GM21526 (cell line): ENCODE measurements around the gene KRTAP10-1.
"Not testable (repeated sequence)": the region's sequence is repeated elsewhere in the genome, so short reads cannot be mapped to it uniquely, and the experiment has no call there.

ENCODE experiments used
- ATAC-seq: cut with Tn5 transposase; IDR thresholded peaks from one replicate; pipeline ENCODE4 v1.9.1; 2021; ENCODE audit warnings: moderate library complexity; ENCODE audit not compliant: unreplicated experiment, low FRiP score

KRTAP10-1 gene, protein sequence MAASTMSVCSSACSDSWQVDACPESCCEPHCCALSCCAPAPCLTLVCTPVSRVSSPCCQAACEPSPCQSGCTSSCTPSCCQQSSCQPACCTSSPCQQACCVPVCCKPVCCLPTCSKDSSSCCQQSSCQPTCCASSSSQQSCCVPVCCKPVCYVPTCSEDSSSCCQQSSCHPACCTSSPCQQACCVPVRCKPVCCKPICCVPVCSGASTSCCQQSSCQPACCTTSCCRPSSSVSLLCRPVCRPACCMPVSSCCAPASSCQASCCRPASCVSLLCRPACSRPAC

DNA sequence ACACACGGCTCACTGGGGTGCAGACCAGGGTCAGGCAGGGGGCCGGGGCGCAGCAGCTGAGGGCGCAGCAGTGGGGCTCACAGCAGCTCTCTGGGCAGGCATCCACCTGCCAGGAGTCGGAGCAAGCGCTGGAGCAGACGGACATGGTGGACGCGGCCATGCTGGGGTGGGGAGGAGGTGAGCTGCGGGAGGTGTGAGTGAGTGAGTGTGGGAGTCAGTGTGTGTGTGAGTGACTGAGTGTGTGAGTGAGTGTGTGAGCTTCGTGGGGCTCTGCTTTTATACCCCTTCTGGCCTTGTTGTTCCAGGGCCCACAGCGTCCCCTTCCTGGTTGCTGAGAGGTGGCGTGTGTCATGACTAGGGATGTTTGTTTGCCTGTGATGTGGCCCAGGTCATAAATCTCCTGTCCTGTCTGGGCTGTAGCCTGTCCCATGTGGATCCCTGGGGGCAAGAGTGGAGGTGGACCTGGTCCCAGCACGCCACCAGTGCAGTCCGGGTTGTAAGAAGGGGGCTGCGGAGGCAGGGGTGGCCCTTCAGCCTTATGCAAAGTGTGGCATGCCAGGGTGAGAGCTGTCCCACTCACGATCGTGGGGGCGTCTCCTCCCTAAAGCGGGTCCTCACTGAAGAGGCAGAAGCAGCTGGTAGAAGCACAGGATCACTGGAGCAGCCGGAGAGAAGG, at the start of gene KRTAP10-1:
Gene KRTAP10-1, minus strand, starts transcription at position 205 of the 676 bp plus-strand sequence. Its CDS starts 45 bp downstream, at position 160.
- no peak for ATAC-seq

DNA sequence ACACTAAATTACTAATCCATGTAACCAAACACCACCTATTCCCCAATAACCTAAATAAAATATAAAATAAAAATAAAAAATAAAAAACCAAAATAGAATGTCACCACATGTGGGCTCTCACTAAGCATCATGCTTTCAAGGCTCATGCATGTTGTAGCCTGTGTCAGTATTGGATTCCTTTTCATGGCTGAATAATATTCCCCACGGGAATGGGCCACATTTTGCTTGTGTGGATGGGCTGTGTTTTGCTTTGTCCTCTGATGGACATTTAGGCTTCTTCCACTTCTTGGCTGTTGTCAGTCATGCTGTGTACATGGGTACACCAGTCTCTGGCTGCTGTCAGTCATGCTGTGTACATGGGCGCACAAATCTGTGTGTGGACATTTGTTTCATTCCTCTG, 49.1 kb upstream of the KRTAP10-1 start:
- no peak for ATAC-seq

DNA sequence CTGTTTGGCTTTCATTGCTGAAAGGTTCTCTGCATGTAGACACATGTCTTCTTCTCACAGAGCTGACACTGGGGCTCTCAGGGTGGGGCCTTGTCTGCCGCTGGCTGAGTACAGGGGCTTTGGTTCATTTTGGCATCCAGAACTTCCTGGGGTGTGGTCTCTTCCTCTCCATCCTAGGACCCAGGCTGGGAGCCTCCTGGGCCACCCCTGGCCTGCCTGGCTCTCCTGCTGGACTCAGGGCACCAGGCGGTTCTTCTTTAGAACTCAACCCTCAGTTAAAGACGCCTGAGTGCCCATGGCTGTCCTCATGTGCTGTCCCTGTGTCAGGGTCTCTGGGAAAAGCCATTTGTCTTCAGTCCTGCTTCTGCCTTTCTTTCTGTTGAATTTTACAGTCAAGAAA, 45.9 kb upstream of the KRTAP10-1 start:
- no peak for ATAC-seq

DNA sequence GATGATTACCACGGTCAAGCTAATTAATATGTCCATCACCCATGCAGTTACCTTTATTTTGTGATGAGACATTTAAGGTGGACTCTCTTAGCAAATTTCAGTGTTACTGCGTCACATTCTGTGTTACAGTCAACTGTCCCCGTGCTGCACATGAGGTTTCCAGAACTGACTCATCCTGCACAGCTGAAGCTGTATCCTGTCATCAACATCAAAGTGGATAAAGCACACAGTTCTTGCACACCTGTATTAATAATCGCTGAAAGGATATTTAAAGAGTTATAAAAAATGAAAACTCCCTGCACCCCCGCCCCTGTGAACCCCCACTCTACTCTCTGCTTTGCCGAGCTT, 43.8 kb upstream of the KRTAP10-1 start:
- ATAC-seq = no peak

DNA sequence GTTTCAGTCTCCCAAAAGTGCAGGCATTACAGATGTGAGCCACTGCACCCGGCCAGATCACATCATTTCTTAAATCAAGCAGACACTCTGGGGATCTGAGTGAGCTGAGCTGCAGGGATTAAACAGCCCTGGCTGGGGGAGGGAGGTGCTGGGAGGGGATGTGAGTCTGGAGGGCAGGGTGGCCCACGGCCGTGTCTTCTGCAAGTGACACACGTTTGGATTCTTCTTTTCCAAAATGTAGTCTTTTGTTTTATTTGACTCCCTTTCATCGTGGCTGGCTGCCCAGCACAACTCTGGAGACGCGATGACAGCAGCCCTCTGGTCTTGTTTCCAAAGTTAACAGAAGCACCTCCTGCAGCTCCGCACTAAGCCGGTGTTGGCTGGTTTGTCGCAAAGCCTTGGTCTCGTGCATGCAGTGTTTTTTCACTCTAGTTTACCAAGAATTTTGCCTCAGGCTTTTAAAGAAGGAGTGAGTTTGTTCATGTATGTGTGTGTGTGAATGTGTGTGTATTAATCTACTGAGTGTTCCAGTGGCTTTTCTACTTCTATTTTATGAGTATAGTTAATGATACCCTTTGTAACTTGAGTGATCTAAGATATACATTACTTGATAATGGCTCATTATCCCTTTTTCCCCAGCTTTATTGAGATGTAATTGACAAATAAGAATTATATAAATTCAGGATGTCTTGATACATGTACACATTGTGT, 43.2 kb upstream of the KRTAP10-1 start:
- no peak for ATAC-seq

DNA sequence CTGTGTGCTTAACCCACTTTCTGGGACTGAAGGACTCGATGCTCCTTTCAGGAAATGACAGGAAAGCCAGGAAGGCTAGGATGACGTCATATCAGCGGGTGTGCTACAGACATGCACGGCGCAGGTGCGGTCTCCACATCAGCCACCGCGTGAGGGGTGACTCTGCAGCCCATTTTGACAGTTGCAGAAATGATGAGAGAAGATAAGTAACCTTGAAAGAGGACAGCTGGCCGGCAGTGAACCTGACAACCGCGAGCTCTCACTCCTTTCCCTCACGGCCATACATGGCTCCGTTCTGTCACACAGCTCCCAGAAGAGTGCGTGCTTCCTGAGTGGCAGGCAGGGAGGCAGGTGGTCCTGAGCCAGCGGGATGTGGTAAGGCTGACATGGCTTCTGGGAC, 42.1 kb upstream of the KRTAP10-1 start:
- ATAC-seq = no peak

DNA sequence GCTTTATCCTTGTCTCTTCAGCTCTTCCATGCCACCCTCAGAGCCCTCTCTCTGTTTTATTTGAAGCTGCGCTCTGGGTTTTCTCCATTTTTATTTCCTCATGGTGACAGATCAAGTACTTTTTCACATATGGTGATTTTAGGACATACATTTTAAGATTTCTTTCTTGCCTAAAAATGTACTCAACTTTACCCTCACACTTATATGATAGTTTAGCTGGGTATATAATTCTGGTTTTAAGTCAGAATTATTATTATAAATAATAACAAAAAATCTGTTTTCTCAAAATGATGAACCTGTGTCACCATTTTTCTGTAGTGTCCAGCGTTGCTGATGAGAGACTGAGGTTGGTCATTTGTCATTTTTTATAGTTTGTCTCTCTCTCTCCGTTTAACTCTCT, 41.2 kb upstream of the KRTAP10-1 start:
- no peak for ATAC-seq

DNA sequence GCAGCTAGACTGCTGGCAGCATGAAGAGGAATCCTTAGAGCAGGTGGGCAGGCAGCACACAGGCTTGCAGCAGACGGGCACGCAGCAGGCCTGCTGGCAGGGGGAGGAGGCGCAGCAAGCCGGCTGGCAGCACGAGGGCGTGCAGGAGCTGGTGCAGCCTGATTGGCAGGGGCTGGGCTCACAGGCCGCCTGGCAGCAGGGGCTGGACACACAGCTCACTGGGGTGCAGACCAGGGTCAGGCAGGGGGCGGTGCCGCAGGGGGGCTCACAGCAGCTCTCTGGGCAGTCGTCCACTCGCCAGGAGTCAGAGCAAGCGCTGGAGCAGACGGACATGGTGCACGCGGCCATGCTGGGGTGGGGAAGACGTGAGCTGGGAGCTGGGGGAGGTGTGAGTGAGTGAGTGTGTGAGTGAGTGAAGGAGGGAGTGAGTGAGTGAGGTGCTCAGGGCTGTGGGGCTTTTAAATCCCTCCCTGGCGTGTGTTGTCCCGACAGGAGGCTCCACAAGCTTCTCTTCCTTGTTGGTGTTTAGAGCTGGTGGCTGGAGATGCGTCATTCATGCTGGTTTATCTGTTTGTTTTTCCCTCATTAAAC, 40.3 kb upstream of the KRTAP10-1 start, which contains the start of gene KRTAP10-5:
Gene KRTAP10-5, minus strand, starts transcription at position 374 of the 591 bp plus-strand sequence. Its CDS starts 26 bp downstream, at position 348.
- not testable (repeated sequence) for ATAC-seq

DNA sequence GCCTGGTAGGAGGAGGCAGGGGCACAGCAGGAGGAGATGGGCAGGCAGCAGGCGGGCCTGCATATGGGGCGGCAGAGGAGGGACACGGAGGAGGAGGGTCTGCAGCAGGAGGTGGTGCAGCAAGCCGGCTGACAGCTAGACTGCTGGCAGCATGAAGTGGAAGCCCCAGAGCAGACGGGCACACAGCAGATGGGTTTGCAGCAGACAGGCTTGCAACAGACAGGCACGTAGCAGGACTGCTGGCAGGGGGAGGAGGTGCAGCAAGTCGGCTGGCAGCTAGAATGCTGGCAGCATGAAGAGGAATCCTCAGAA, 39.8 kb upstream of the KRTAP10-1 start:
- ATAC-seq = no peak

DNA sequence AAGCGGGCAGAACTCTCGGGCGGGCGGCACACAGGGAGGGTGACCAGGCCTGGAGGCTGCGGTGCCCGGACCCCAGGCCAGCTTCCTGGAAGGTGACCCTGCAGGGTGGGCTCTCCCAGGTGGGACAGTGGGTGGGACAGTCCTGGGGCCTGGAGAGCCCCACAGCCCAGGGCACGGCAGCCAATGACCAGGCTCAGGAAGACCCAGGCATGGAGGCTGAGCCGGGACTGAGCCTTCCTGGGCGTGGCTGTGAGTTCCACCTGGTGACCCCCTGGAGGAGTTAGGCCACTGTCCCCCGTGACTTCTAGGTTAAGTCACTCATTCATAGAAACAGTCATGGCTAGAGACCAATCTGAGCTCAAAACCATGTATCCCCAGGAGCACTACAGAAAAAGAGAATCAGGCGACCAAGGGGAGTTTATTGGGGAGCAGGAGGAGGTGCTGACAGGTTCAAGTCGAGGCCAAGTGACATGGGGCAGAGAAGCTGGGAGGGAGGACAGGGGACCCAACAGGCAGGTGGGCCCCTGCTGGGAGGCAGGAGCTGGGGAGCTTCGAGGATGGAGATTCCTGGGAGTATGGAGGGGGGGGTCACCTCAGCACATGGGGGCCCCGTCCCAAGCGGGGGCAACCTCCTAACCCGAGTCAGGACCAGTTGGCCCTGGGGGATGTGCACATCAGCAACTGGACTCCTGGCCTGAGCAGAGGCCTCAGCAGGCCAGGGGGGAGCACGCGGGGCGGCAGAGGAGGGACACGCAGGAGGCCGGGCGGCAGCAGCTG, 39.2 kb upstream of the KRTAP10-1 start:
- ATAC-seq = no peak

DNA sequence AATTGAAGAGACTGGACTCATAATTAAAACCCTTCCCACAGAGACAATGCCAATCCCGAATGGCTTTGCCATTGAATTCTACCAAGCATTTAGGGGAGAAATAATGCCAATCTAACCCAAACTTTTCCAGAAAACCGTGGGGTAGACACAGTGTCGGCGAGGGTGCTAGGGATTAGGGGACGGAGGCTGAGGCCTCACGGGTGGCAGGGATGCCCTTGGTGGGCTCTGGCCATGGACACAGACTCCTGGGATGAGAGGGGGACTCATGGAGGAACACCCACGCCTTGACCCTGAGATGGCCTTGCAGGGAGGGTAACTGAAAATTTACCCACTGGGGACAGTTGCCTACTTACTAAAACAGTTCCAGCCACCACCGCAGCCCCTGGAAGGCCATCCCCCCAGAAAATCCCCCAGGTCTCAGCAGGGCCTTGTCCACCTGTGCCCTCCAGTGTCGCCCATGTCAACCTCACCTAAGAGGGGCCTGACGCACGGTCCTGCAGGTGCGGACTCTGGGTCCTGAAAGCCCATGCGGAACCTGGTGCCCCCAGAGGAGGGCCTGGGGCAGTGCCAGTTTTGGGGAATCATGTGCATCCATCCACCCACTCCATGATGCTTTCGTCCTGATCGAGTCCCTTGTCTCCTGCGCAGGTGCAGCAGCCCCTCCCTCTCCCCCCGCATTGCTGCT, 38.5 kb upstream of the KRTAP10-1 start:
- ATAC-seq = no peak

DNA sequence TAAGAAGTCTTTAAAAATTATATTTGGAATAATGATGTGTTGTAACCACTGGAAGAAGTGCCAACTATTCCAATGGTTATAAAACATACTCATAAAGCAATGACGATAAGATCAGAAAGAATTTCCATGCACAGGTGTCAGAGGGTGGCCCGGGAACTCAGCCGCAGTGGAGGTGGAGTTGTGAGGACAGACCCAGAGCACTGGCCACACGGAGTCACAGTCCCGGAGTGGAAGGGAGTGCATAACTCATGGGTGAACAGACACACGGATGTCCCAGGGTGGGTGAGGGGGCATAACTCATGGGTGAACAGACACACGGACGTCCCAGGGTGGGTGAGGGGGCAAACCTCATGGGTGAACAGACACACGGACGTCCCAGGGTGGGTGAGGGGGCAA, 36.0 kb upstream of the KRTAP10-1 start:
- ATAC-seq = no peak

DNA sequence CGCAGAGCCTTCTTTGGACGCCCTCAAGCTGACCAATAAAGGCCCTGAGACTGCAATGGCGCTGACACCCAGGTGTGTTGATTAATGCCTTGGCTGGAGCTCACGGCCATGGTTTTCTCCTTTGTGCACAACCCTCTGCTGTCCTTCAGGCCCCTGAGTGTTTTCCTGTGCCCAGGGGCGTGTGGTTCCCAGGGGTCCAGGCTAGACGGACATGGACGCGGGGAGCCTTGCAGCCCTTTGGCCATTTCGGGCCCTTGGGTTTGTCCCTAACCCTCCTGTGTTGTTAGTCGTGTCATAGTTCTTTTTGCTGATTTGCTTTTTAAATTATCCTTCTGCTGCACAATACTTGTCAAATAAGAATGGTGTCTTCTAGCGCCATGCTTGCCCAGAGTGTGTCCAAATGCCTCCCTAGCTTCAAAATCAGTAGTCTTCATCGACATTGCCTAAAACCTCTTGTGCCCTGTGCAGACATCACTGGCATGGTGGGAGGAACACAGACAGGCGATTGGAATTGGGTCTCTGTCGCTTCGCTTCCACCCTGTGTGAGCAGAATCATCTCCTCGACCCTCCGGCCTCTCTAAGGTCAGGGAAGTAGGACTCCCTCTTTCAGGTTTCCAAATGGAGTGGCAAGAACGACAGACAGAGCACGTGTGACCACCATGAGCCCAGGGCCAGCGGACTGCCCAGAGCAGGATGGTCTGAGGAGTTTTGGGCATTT, 35.5 kb upstream of the KRTAP10-1 start:
- ATAC-seq = no peak

DNA sequence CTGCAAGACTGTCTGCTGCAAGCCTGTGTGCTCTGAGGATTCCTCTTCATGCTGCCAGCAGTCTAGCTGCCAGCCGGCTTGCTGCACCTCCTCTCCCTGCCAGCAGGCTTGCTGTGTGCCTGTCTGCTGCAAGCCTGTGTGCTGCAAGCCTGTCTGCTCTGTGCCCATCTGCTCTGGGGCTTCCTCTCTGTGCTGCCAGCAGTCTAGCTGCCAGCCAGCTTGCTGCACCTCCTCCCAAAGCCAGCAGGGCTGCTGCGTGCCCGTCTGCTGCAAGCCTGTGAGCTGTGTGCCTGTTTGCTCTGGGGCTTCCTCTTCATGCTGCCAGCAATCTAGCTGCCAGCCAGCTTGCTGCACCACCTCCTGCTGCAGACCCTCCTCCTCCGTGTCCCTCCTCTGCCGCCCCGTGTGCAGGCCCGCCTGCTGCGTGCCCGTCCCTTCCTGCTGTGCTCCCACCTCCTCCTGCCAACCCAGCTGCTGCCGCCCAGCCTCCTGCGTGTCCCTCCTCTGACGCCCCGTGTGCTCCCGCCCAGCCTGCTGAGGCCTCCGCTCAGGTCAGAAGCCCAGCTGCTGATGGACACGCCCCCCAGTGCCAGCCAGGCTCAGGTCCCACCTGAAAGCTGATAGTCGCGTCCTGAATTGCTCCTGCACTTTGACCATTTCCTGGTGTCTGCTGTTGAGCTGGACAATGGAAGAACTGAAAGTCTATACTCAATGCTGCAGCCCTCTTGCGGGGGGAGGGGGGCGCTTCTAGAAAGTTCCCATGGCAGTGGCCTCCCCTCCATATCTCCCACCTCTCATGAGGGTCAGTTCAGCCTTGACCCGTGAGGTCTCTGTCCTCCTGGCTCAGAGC, 34.7 kb upstream of the KRTAP10-1 start:
- ATAC-seq = no peak

DNA sequence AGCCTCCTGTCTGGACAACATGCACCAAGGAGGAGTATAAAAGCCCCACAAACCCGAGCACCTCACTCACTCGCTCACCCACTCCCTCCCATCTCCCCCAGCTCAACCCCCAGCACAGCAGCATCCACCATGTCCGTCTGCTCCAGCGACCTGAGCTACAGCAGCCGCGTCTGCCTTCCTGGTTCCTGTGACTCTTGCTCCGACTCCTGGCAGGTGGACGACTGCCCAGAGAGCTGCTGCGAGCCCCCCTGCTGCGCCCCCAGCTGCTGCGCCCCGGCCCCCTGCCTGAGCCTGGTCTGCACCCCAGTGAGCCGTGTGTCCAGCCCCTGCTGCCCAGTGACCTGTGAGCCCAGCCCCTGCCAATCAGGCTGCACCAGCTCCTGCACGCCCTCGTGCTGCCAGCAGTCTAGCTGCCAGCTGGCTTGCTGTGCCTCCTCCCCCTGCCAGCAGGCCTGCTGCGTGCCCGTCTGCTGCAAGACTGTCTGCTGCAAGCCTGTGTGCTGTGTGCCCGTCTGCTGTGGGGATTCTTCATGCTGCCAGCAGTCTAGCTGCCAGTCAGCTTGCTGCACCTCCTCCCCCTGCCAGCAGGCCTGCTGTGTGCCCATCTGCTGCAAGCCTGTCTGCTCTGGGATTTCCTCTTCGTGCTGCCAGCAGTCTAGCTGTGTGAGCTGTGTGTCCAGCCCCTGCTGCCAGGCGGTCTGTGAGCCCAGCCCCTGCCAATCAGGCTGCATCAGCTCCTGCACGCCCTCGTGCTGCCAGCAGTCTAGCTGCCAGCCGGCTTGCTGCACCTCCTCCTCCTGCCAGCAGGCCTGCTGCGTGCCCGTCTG, 33.8 kb upstream of the KRTAP10-1 start, which contains the start of gene KRTAP10-4:
Gene KRTAP10-4, plus strand, starts transcription at position 100 of the 827 bp plus-strand sequence. Its CDS starts 30 bp downstream, at position 130.
- not testable (repeated sequence) for ATAC-seq

DNA sequence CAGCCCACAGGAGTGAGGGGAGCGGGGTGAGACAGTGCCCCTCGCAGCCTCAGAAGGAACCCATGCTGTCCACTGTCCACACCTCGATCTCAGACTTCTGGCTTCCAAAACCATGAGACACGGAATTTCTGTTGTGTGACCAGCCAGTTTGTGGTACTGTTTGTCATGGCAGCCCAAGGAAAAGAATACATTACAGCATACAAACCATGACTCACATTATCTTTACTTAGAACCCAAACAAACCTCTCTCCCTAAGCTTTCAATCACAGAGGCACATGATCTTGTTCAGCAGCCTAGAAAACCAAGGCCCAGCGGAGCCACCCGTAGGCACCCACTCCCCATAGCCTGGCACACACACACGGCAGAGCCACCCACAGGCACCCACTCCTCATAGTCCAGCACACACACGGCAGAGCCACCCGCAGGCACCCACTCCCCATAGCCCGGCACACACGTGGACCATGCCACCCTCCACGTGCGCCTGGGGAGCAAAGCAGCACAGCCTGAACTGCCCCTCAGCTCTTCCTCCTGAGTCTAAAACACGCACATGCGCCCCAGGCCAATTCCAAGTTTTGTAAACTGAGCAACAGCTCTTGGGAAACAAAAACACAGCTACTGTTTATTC, 33.1 kb upstream of the KRTAP10-1 start:
- no peak for ATAC-seq
